Hepatocyte (in vitro differentiated cells): Measurements from ENCODE around the gene MRPL38.

Experiments
- CTCF ChIP-seq: fragments of 200-600 bp; sonication (generic); IDR thresholded peaks from 2 replicates; pipeline ENCODE4 v1.5.1; 2016; ENCODE audit warnings: antibody characterized with exemption, mild to moderate bottlenecking; ENCODE audit not compliant: poor library complexity
- EZH2 ChIP-seq: fragments of 200-600 bp; sonication (generic); IDR thresholded peaks from 2 replicates; pipeline ENCODE4 v1.6.1; 2016; ENCODE audit warnings: antibody characterized with exemption, mild to moderate bottlenecking, borderline replicate concordance

- TF ChIP-seq CTCF (no peak), EZH2 (no peak)
Observed at GRCh38 chr17:75910699-75911098, 6.0 kb upstream of the MRPL38 start.
